B cell (primary cell): ENCODE data around the gene PLCD1. TPM values are rescaled to one million over a fixed set of nuclear protein-coding genes. Genes with fewer than 3 reads are reported as not detected.

Source experiments
- ATAC-seq: fragments of 200-7000 bp; cut with Tn5 transposase; one replicate; pipeline ENCODE4 v1.10.0; 2021; ENCODE audit warnings: low read depth, mild to moderate bottlenecking, moderate number of reproducible peaks, moderate library complexity
- CTCF ChIA-PET: fragments of 350-600 bp; sonication (Branson Sonifier 250); formaldehyde crosslinking; loops from one replicate; lab custom pipeline; 2021; ENCODE audit warnings: antibody characterized with exemption, inconsistent platforms; lab: Charles Lee
- POLR2A ChIA-PET: fragments of 350-600 bp; sonication (Branson Sonifier 250); formaldehyde crosslinking; loops from one replicate; lab custom pipeline; 2021; ENCODE audit warnings: antibody characterized with exemption; lab: Charles Lee
- DNase-seq: peaks from one replicate; pipeline ENCODE4 v3.0.0; 2013
- H2AFZ ChIP-seq: 2 replicates; pipeline ENCODE4 v1.6.1; 2012; ENCODE audit warnings: mild to moderate bottlenecking, low read depth, low read length; ENCODE audit not compliant: insufficient read depth, poor library complexity, severe bottlenecking
- H3K27ac ChIP-seq, 2 donors: 1 replicate in 1 of 2; 2 replicates in 1 of 2; pipeline ENCODE4 v1.5.1; 2012 to 2013; ENCODE audit warnings: low read length in 2 of 2, mild to moderate bottlenecking in 2 of 2, moderate library complexity in 1 of 2
- H3K27me3 ChIP-seq, 4 experiments: fragments of 200-600 bp in 1 of 4; sonication (generic) in 1 of 4; replicated peaks in 1 of 4; 1 replicate in 2 of 4; 2 replicates in 2 of 4; pipeline versions ENCODE4 v1.6.1 to v1.7.0; 2013 to 2016; ENCODE audit warnings: low read length in 3 of 4, mild to moderate bottlenecking in 2 of 4, mixed read lengths in 1 of 4, moderate library complexity in 1 of 4; ENCODE audit not compliant: insufficient read depth in 4 of 4, control insufficient read depth in 3 of 4; ENCODE audit errors: control extremely low read depth in 1 of 4
- H3K36me3 ChIP-seq, 2 experiments: replicated peaks in 1 of 2; 1 replicate in 1 of 2; 2 replicates in 1 of 2; pipeline versions ENCODE4 v1.6.1 to v1.7.1; 2013; ENCODE audit warnings: low read length in 1 of 2; ENCODE audit not compliant: insufficient read depth in 2 of 2, control insufficient read depth in 1 of 2; ENCODE audit errors: control extremely low read depth in 1 of 2, extremely low read depth in 1 of 2
- H3K4me1 ChIP-seq, 2 donors: fragments of 200-600 bp in 1 of 2; sonication (generic) in 1 of 2; 1 replicate in 1 of 2; 2 replicates in 1 of 2; pipeline versions ENCODE4 v1.5.1 to v1.6.1; 2013 to 2017; ENCODE audit warnings: low read length in 2 of 2; ENCODE audit not compliant: control insufficient read depth in 2 of 2, insufficient read depth in 2 of 2
- H3K4me2 ChIP-seq: replicated peaks from 2 replicates; pipeline ENCODE3; 2012; ENCODE audit warnings: mild to moderate bottlenecking, low read depth, low read length; ENCODE audit not compliant: poor library complexity, severe bottlenecking
- H3K4me3 ChIP-seq, 5 experiments: fragments of 200-600 bp in 1 of 5; sonication (generic) in 1 of 5; 1 replicate in 3 of 5; 2 replicates in 2 of 5; pipeline versions ENCODE4 v1.5.1 to v1.7.0; 2011 to 2016; ENCODE audit warnings: low read length in 4 of 5, mild to moderate bottlenecking in 4 of 5, low read depth in 2 of 5, control low read depth in 1 of 5, moderate library complexity in 1 of 5; ENCODE audit not compliant: insufficient read depth in 1 of 5; ENCODE audit errors: control extremely low read depth in 1 of 5, extremely low read depth in 1 of 5
- H3K79me2 ChIP-seq: fragments of 200-600 bp; sonication (generic); one replicate; pipeline ENCODE4 v1.6.0; 2016; ENCODE audit warnings: low read length; ENCODE audit not compliant: control insufficient read depth, insufficient read depth
- H3K9ac ChIP-seq: fragments of 200-600 bp; sonication (generic); 2 replicates; pipeline ENCODE4 v1.6.1; 2017; ENCODE audit warnings: mild to moderate bottlenecking, low read length, moderate library complexity
- H3K9me3 ChIP-seq, 3 donors: one replicate each; pipeline versions ENCODE4 v1.6.1 to v1.7.1; 2013; ENCODE audit warnings: low read length in 2 of 3; ENCODE audit not compliant: control insufficient read depth in 2 of 3, insufficient read depth in 1 of 3; ENCODE audit errors: control extremely low read depth in 1 of 3
- H4K20me1 ChIP-seq: 2 replicates; pipeline ENCODE4 v1.6.0; 2012; ENCODE audit warnings: mild to moderate bottlenecking, low read length; ENCODE audit not compliant: insufficient read depth, control insufficient read depth, poor library complexity, severe bottlenecking
- H3K27ac Mint-ChIP-seq: one replicate; pipeline ENCODE4 v1.8.0; 2021; ENCODE audit warnings: mixed read lengths
- H3K27me3 Mint-ChIP-seq: one replicate; pipeline ENCODE4 v1.8.0; 2021; ENCODE audit warnings: mixed read lengths
- H3K4me1 Mint-ChIP-seq: one replicate; pipeline ENCODE4 v1.8.0; 2021; ENCODE audit warnings: mixed read lengths
- H3K4me3 Mint-ChIP-seq: one replicate; pipeline ENCODE4 v1.8.0; 2021; ENCODE audit warnings: mixed read lengths
- H3K9me3 Mint-ChIP-seq: one replicate; pipeline ENCODE4 v1.8.0; 2022; ENCODE audit warnings: mixed read lengths; ENCODE audit not compliant: insufficient read depth
- CTCF ChIP-seq: fragments of 200-600 bp; IDR thresholded peaks from one replicate; pipeline ENCODE4 v1.8.0; 2022; ENCODE audit warnings: antibody characterized with exemption, mild to moderate bottlenecking
- EZH2 ChIP-seq: IDR thresholded peaks from 2 replicates; pipeline ENCODE4 v1.6.1; 2012; ENCODE audit warnings: borderline replicate concordance, low read depth, mild to moderate bottlenecking, moderate library complexity, low read length; ENCODE audit not compliant: insufficient read depth, poor library complexity, severe bottlenecking
- WGBS: methylation state at CpG from one replicate; pipeline ENCODE4 v1.1.5; 2013; ENCODE audit warnings: missing lambda C conversion rate; ENCODE audit not compliant: insufficient coverage; 5-methylcytosine and 5-hydroxymethylcytosine counted together
- intact Hi-C: fragments of 100-400 bp; cut with micrococcal nuclease; formaldehyde crosslinking; loops from one replicate; pipeline ENCODE4 v1.10.0; 2022
- polyA plus RNA-seq: library from polyadenylated mRNA; depleted of rRNA; stranded (reverse); fragments of >200 nt; gene quantifications from 2 replicates; pipeline ENCODE4 v1.2.3, GENCODE V29; 2012
- total RNA-seq, 2 donors: library from RNA; stranded (reverse); fragments of 120-200 nt in 1 of 2; gene quantifications; 1 replicate in 1 of 2; 2 replicates in 1 of 2; pipeline versions ENCODE4 v1.2.3 to v1.2.4, GENCODE V29; 2013 to 2022

The PLCD1 gene
- total and polyA plus RNA-seq, 2 donors (not counting 1 experiment from before 2014, with no cell fraction given) = 5.8 to 10.1 TPM

GRCh38 chr3:38016410-38016809, 13.0 kb downstream of the PLCD1 start:
- peaks cover 0 to 16% (median 0%) of the 10 kb centered on the region in 3 donors for H3K9me3 ChIP-seq
- H3K4me1 ChIP-seq = no peaks in the 10 kb centered on the region
- Mint-ChIP-seq H3K9me3 (peaks cover 3% of the 10 kb centered on the region), H3K27me3 (no peaks in the 10 kb centered on the region), H3K4me3 (no peak overlapping the region), H3K4me1 (no peaks in the 10 kb centered on the region), H3K27ac (no peak overlapping the region)
- ATAC-seq = no peak
- no peaks in the 10 kb centered on the region for H3K79me2 ChIP-seq
- WGBS = 96% methylated on average over 13 of the region's 13 CpGs
- H3K4me3 ChIP-seq = no peak overlapping the region
- H4K20me1 ChIP-seq = no peaks in the 10 kb centered on the region
- no peaks in the 10 kb centered on the region for H3K27me3 ChIP-seq
- peaks cover 0 to 3% of the 10 kb centered on the region in 2 experiments for H3K36me3 ChIP-seq
- intact Hi-C loops = no loop called here
- H3K9ac ChIP-seq = no peak overlapping the region
- DNase-seq = no peak
- H2AFZ ChIP-seq = no peak overlapping the region
- H3K27ac ChIP-seq = no peak overlapping the region
- no peak for TF ChIP-seq EZH2
- TF ChIP-seq CTCF = no peak
- ChIA-PET CTCF (no interaction called here), POLR2A (no interaction called here)
- no peak overlapping the region for H3K4me2 ChIP-seq

- Mint-ChIP-seq H3K4me3 (no peak overlapping the region), H3K9me3 (peaks cover 3% of the 10 kb centered on the region), H3K4me1 (no peaks in the 10 kb centered on the region), H3K27ac (no peak overlapping the region), H3K27me3 (no peaks in the 10 kb centered on the region)
- H3K9ac ChIP-seq = no peak overlapping the region
- no peak overlapping the region for H3K4me2 ChIP-seq
- H2AFZ ChIP-seq = no peak overlapping the region
- H3K36me3 ChIP-seq = peaks cover 0 to 3% of the 10 kb centered on the region in 2 experiments
- H3K27me3 ChIP-seq = no peaks in the 10 kb centered on the region
- no peak for DNase-seq
- no peaks in the 10 kb centered on the region for H3K79me2 ChIP-seq
- no peak overlapping the region for H3K4me3 ChIP-seq
- H3K27ac ChIP-seq = no peak overlapping the region
- intact Hi-C loops = no loop called here
- no peak for ATAC-seq
- CTCF ChIA-PET = no interaction called here
- no peaks in the 10 kb centered on the region for H4K20me1 ChIP-seq
- TF ChIP-seq CTCF = no peak
- no peak for TF ChIP-seq EZH2
- H3K9me3 ChIP-seq = peaks cover 0 to 16% (median 0%) of the 10 kb centered on the region in 3 donors
- no peaks in the 10 kb centered on the region for H3K4me1 ChIP-seq
- no CpG with 5 or more reads among the region's 3 CpGs for WGBS
- POLR2A ChIA-PET = no interaction called here
These were observed 13.5 kb downstream of the PLCD1 start for GRCh38 chr3:38015984-38016383.
